HepG2 (cell line): ENCODE data around the gene REEP6.

Experiments
- CTCF ChIP-seq: sonication (generic); formaldehyde crosslinking; IDR thresholded peaks from 2 replicates; pipeline ENCODE4 v1.5.0; 2020; ENCODE audit warnings: mild to moderate bottlenecking, missing genetic modification reagents, moderate library complexity
- POLR2G ChIP-seq: fragments of 200-400 bp; formaldehyde crosslinking; IDR thresholded peaks from 2 replicates; pipeline ENCODE4 v1.6.1; 2018; ENCODE audit warnings: mild to moderate bottlenecking, low read depth, low read length, moderate library complexity
- SRY ChIP-seq: sonication (generic); formaldehyde crosslinking; IDR thresholded peaks from 2 replicates; pipeline ENCODE4 v1.8.0; 2022; ENCODE audit warnings: mild to moderate bottlenecking, missing genetic modification reagents

- no peak for TF ChIP-seq SRY (CRISPR knock-in tag)
- no peak for TF ChIP-seq POLR2G
- TF ChIP-seq CTCF (CRISPR knock-in tag), result no peak
Measured at GRCh38 chr19:1511318-1512317, 20.6 kb downstream of the REEP6 start.
